ENCODE results near the gene WIPF3.
"Not testable (repeated sequence)": the region's sequence is repeated elsewhere in the genome, so short reads cannot be mapped to it uniquely, and the experiment has no call there.

The WIPF3 gene

DNA sequence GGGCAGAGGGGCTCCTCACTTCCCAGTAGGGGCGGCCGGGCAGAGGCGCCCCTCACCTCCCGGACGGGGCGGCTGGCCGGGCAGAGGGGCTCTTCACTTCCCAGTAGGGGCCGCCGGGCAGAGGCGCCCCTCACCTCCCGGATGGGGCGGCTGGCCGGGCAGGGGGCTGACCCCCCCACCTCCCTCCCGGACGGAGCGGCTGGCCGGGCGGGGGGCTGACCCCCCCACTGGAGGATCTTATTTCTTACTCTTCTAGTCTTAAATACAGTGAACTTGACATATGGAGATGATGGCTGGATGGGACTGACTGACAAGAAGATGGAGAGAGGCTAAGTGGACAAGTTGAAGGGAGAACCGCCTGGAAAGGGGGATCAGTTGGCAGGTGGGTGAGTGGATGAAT lies 155.3 kb downstream of the WIPF3 start:
- not testable (repeated sequence) for H3K4me3 ChIP-seq (ENCODE audit: low read length); DNase-seq (ENCODE audit: low read depth, low spot score)

DNA sequence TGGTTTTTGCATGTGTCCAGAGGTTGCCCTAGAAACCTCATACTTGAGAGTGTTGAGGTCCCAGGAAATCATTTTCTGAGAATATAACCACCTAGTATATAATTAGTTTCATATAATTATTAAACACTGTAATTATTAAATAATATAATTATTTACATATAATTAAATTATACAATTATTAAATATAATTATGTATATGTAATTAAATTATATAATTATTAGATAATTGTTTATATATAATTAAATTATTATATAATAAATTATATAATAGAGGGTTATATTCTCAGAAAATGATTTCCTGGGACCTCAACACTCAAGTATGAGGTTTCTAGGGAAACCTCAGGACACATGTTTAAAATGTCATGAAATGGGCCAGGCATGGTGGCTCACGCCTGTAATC lies 155.7 kb downstream of the WIPF3 start:
- no peak overlapping the region for H3K4me3 ChIP-seq (ENCODE audit: low read length)
- DNase-seq (ENCODE audit: low read depth, low spot score): no peak

DNA sequence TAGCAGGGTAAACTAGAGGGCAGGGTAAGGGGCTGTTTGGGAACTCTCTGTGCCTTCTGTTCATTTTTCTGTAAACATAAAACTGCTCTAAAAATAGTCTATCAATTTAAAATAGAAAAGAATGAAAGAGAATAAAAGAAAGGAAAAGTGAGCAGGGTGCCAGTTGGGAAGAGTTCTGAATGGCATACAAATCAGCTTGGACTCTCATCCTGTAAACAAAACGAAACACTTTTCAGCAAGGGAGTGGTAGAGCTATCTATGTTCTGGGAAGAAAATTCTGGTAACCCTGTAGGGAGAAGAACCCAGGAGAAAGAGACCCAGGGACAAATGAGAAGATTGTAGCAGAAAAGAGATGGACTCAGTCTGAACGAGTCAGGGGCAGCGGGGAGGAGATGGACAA lies 158.7 kb downstream of the WIPF3 start:
- no peak for DNase-seq (ENCODE audit: low read depth, low spot score)
- no peak overlapping the region for H3K4me3 ChIP-seq (ENCODE audit: low read length)

Measured in Jurkat, Clone E6-1 (cell line).